GM19351 (cell line): Measurements from ENCODE around the gene SEC23A.
"Not testable (repeated sequence)": the region's sequence is repeated elsewhere in the genome, so short reads cannot be mapped to it uniquely, and the experiment has no call there.

Experiments used
- ATAC-seq: cut with Tn5 transposase; IDR thresholded peaks from one replicate; pipeline ENCODE4 v1.9.1; 2021; ENCODE audit warnings: mild to moderate bottlenecking, moderate library complexity; ENCODE audit not compliant: unreplicated experiment

The SEC23A gene

DNA sequence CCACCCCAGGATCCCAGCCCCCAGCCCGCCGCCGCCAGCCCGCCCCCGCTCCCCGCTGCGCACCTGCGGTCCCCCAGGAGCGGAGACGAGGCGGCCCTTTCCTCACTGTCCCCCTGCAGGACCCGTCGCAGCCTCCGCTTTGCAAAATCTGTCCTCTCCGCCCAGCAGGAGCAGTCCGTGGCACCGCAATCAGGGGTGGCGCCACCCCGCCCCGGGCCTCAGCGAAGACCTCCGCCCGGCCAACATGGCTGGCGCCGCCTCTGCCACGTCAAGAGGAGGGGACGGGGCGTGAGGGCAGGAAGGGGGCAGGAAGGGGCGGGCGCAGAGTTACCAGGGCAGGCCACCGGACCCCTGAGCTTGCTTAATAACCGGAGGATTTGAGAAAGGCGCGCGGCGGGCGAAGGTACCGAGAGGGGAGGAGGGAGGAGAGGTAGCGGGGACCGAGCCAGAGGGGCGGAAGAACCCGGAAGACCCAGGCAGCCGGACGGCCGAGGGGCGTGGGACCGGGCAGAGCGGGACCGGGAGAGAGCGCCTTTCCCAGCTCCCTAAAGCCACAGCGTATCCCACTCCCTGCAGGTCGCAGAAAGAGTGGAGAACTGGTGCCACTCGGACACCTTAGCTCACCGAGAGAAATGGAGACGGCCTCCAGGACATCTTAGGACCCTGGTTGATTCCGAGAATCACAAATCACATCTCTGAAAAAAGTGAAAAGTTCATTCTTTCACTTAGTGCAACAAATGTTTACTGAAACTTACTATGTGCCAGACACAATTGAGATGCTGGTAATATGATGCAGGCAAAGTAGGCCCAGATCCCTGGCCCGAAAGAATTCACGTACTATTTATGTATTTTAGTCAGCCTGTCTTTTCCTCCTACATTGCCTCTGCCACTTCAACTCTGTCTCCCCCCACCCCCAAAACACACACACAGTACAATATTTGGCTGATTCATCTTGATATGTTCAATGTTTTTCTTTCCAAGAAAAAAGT is at the start of gene SEC23A:
TSS of gene SEC23A (minus strand) at position 267 of the 989 bp plus-strand sequence. CDS start 7,117 bp downstream, outside the sequence.
- peak; percentile 85 for ATAC-seq

DNA sequence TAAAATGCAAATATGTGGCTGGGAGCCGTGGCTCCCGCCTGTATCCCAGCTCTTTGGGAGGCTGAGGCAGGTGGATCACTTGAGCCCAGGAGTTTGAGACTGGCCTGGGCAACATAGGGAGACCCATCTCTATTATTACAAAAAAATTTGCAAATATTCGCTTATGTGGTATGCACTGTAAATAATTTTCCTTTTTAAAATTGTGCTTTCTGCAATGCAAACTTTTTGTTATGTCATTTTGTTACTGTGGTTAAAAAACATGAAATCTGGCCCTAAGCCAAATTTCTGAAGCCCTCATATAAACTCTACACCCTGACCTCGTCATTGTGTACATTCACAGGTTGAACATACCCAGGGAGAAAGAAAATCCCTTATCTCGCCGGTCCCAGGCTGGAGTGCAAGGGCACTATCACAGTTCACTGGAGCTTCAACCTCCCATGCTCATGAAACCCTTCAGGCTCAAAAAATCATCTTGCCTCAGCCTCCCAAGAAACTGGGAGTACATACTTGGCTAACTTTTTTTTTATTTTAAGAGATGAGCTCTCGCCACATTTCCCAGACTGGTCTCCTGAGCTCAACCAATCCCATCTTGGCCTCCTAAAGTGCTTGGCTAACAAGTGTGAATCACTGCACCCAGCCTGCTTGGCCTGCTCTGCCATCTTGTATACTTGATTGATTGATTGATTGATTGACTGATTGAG is 42.4 kb upstream of the SEC23A start:
- ATAC-seq: no peak

DNA sequence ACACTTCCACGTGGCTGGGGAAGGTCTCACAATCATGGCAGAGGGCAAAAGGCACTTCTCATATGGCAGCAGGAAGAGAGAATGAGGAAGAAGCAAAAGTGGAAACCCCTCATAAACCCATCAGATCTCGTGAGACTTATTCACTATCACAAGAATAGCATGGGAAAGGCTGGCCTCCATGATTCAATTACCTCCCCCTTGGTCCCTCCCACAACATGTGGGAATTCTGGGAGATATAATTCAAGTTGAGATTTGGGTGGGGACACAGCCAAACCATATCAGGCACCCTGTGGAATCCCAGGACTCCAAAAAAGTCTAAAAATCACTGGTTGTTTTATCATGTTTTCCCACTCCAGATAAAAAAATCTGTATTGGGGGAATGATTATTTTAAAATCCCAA is 40.2 kb upstream of the SEC23A start:
- not testable (repeated sequence) for ATAC-seq

DNA sequence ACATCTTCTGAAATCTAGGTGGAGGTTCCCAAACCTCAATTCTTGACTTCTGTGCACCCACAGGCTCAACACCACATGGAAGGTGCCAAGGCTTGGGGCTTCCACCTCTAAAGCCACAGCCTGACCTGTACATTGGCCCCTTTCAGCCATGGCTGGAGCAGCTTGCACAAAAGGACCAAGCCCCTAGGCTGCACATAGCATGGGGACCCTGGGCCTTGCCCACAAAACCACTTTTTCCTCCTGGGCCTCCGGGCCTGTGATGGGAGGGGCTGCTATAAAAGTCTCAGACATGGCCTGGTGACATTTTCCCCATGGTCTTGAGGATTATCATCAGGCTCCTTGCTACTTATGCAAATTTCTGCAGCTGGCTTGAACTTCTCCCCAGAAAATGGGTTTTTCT is 38.6 kb upstream of the SEC23A start:
- not testable (repeated sequence) for ATAC-seq

DNA sequence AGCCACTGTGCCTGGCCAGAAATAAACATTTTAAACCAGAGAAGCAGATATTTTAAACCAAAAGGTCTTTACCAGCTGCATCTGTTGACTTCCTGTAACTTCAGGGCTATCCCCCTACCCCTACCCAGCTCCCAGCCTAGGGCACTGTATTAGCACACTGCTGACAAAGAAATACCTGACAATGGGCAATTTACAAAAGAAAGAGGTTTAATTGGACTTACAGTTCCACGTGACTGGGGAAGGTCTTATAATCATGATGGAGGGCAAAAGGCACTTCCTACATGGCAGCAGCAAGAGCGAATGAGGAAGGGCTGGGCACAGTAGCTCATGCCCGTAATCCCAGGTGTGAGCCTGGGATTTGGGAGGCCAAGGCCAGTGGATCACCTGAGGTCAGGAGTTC is 37.1 kb upstream of the SEC23A start:
- ATAC-seq: no peak

DNA sequence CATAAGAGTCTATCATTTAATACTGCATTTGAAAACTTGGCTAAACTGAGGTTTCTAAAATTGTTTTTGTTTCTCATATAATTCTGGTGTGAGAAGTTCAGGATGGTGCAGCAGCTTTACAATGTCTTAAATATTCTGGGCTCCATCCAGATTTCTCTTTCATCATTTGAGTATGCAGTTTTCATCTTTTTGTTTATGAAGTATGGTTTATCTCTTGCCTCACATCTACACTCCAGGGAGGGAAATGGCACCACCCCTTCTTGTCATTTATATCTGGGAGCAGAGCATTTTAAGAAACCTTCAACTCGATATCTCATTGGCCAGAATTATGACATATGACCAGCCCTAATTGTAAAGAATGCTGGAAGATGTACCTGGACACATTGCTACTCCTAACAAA is 35.4 kb upstream of the SEC23A start:
- no peak for ATAC-seq

DNA sequence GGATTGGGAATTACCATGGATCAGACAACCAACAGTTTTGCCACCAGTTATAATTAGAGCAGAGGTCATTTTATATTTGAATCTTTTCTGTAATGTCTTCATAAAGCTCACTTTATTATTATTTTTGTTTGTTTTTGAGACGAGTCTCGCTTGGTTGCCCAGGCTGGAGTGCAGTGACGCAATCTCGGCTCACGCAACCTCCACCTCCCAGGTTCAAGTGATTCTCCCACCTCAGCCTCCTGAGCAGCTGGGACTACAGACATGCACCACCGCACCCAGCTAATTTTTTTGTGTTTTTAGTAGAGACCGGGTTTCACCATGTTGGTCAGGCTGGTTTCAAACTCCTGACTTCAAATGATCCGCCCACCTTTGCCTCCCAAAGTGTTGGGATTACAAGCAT is 34.8 kb upstream of the SEC23A start:
- not testable (repeated sequence) for ATAC-seq

DNA sequence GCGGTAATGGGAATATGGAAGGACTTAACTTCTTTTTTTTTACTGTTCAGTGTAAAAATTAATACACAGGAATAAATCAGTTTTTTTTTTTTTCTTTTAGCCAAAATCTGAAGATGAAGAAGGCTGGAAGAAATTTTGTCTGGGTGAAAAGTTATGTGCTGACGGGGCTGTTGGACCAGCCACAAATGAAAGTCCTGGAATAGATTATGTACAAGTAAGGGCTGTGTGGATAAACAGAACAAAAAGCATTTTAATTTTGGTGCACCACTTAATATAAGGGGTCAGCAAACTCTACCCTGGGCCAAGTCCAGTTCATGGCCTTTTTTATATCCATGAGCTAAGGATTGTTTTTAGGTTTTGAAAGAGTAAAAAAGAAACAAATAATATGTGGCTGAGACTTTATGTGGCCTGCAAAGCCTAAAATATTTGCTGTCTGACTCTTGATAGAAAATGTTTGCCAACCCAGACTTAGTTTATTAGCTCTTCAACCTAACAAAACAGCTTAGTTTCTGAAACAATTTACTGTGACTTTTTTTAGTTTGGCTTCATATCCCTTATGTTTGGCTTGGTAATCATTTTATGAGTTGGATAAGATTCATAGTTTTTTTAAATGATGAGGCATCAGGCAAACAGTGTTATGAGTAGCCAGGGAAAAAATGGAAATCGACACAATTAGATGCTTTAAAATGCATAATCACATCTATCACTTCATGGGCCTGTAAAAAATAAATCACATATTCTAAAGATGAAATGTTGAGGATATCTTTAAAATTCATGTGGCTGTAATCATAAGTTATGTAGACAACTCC is 19.5 kb upstream of the SEC23A start:
- no peak for ATAC-seq

DNA sequence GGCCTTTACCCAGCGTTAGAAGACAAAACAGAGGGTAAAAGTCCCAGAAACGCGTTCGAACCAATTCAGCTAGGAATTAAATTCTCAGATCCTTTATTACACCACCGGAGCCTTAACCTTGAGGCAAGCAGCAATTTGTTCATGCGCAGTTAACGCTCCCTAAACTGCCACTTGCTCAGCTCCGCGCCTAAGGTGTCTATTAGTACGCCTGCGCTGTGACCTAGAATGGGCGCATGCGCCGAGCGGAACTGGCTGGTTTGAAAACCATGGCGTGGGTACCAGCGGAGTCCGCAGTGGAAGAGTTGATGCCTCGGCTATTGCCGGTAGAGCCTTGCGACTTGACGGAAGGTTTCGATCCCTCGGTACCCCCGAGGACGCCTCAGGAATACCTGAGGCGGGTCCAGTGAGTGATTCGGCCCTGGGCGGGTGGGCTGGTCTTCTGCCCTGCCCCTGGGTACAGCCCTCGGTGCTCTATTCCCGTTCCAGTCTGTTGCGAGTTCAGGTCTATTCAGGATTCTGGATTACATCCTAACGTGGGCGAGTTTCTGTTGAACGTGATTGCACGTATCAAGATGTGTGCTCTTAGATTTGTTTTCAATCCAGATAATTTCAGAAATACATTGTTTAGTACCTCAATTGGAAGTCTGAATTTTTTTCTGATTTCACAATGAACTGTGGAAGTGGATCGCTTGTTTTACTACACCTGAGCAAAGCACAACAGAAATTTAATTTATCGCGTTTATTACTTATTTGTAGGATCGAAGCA is 11.2 kb upstream of the SEC23A start, which contains the start of gene GEMIN2:
TSS of gene GEMIN2 (plus strand) at position 251 of the 766 bp plus-strand sequence. CDS start at position 267, 16 bp downstream.
- ATAC-seq: peak; percentile 86

DNA sequence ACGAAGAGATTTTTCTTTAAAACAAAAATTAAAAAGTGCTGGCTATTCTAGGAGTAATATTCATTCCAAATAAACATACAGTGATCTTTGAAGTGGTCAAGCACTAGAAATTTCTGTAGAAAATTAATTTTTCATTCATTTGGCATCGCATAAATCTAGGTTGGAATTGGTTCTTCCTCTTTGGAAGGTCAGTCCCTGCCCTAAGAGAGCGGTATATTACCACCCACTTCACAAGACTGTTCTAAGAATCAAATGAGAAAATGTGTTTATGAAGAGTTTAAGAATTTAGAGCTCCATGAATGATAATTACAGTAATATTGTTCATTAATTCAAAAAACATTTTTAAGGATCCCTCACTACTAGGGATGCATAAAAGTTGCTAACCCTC is 10.6 kb upstream of the SEC23A start:
- no peak for ATAC-seq

DNA sequence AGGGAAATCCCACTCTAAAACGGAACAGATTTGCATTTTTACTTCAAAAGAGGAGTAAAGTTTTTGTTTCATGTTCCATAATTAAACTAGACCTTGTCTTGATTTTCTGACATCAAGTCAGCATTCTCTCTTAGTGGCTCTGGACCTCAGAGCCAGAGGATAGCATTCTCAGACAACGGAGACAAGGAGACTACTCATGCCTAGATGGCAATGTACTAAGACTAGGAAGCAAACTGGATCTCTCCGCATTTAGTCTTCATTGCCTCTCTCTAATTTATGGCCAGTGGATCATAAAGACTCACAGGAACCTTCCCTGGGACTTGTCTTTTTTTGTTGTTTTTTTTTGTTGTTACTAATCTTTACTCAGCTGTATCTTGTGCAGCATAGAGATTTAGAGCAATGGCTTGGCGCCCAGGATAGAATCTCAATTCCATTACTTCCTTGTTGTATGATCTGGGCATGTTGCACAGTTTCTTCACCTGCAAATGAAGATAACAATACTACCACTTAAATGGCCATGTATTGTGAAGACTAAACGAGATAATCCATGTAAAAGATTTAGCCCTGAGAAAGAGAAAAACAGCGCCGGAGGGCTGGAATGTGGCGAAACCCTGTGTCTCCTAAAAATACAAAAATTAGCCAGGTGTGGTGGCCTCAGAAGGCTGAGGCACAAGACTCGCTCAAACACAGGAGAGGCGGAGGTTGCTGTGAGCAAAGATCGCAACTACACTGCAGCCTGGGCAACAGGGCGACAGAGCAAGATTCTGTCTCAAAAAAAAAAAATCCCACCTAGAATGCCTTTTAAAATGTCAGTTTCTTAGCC is 7.1 kb upstream of the SEC23A start:
- no peak for ATAC-seq

DNA sequence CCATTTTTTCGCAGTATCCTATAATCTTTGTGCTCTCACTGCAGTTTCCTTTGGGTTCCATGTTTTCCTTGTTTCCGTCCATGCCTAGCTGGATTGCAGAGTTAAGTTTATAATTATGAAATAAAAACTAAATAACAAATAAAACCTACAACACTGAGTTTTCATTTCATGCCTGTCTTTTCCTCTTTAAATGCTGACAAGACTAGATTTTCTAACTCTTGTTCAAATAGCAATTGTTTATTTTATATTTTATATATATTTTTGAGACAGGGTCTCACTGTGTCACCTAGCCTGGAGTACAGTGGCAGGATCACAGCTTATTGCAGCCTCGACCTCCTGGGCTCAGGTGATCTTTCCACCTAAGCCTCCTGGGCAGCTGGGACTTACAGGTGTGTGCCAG is 5.8 kb upstream of the SEC23A start:
- ATAC-seq: no peak

DNA sequence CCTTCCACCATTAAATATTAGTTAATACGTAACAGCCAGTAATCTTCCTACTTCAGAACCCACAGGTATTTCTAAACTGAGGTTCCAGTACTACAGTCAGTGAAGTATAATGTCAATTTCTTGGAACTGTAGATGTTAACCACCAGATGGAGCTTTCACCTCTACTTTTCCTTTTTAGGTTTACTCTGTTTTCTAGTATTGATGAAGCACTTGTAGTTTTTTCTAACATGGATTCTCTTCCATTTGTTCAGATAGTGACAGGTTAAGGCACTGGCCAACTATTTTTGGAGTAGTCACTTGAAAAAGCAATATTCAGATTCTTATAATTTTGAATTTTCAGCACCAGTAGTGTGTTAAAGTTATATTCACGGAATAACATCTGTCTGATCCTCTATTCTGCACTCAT is 4.6 kb upstream of the SEC23A start:
- ATAC-seq: peak; percentile 28

DNA sequence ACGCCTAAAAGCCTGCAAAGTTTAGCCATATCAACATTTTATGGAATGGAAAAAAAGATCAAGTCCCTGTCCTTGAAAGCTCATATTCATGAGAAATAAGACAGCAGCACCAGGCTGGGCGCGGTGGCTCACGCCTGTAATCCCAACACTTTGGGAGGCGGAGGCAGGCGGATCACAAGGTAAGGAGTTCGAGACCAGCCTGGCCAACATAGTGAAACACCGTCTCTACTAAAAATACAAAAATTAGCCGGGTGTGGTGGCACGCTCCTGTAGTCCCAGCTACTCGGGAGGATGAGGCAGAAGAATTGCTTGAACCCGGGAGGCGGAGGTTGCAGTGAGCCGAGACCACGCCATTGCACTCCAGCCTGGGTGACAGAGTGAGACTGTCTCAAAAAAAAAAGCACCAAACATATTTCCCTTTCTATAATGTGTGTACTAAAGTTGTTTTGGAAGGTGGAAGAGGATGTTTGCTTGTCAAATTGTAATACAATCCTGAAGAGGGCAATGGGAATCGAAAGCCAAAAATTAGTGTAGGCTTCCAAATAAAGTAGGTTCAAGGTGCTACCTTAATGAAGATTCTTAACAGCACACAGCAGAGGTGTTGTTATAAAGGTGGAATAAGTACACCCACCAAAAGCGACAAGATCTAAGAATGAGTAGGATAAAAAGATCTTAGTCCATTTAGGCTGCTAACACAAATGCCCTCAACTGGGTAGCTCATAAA is 1.2 kb upstream of the SEC23A start:
- ATAC-seq: not testable (repeated sequence)

DNA sequence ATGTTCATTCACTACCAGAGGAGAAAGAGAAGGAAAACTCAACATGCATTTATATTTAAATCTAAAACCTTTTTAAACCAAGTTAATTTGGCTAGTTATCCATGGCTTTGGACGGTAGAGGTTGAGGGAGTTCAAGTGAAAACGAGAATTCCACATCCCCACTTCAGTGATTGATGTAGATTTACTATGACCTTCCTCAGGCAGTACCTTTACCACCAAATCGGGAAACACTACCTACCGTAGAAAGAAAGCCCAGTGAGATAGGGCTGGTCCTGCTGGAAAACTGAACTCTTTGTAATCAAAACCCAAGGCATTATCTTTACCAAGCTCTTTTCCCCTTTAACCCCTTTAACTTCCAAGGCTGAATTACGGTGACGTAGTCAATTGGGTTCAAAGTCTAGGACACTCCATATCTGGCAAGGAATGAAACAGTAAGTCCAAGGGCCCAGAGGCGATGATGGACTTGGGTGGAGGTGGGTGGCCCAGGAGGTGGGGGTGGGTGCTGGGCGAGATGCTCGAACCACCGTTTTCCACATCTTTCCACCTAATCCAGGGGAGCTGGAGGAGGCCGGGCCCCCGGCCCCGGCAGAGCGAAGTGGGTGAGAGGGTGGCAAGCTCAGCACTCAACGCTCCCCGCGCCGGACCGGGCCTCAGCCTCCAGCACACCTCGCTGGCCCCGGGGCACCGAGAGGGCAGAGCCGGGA is 618 bp downstream of the SEC23A start:
- no peak for ATAC-seq

DNA sequence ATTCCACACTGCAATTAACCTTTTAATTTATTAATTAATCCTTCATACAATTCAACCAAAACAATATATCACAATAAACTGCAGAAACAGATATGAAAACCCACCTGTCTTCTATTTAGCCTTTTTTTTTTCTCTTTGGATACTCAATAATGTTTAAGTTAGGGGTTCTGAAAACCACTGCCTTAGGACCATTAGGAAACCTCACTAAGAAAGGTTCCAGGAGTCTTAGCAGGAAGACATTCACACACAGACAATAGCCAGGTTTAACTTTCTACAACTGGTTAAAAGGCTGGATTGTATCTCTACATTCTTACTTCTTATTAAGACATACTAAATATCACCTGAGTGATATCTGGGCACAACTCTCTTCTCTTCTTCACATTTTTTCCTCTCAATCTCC is 3.3 kb downstream of the SEC23A start:
- no peak for ATAC-seq

DNA sequence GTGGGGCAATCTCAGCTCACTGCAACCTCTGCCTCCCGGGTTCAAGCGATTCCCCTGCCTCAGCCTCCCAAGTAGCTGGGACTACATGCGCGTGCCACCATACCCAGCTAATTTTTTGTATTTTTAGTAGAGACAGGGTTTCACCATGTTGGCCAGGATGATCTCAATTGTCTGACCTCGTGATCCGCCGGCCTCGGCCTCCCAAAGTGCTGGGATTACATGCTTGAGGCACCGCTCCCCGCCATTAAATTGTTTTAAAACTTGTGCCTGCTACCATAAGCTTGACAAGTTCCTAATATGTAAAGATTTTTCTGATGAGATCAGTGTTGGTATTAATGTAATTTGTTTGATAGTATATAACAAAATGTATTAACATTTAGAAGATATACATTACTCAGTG is 3.8 kb downstream of the SEC23A start:
- ATAC-seq: not testable (repeated sequence)

DNA sequence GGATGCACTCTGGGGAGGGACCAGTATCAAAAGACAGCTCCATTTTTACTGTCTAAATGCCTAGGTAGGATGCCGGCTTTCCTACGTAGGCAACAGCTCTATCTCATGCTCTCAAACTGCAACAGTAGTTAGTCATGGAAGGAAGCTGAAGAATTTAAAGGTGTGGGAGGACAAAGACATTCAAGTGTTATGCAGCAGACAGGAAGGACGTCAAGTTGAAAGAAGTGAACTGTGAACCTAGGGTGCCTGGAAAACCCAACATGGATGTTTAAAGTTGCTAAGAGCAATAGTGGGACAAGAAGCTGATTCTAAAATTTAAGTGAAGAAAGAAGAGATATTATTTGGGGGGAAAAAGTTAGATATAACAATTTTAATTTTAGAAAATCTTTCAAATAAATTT is 5.9 kb downstream of the SEC23A start:
- ATAC-seq: no peak
